ENCODE results near the gene ZFAND3.

Gene ZFAND3

GRCh38 chr6:38143191-38144150 is 323.9 kb downstream of the ZFAND3 start:
- DNase-seq: no peak

- no peak for DNase-seq
Measured at GRCh38 chr6:38144365-38144945, 324.9 kb downstream of the ZFAND3 start.

- no peak for DNase-seq
Measured at GRCh38 chr6:38146021-38146733, 326.6 kb downstream of the ZFAND3 start.

- DNase-seq: no peak
Measured at GRCh38 chr6:38146734-38147027, 327.2 kb downstream of the ZFAND3 start.

GRCh38 chr6:38148606-38149005 is 329.1 kb downstream of the ZFAND3 start:
- no peak for DNase-seq

GRCh38 chr6:38149531-38149930 is 330.0 kb downstream of the ZFAND3 start:
- no peak for DNase-seq

- DNase-seq: no peak
Measured at GRCh38 chr6:38150021-38150420, 330.5 kb downstream of the ZFAND3 start.

GRCh38 chr6:38150681-38151296 is 331.3 kb downstream of the ZFAND3 start:
- DNase-seq: no peak

GRCh38 chr6:38151580-38152500 is 332.3 kb downstream of the ZFAND3 start:
- no peak for DNase-seq

GRCh38 chr6:38152620-38153019 is 333.1 kb downstream of the ZFAND3 start:
- no peak for DNase-seq

- DNase-seq: no peak
Measured at GRCh38 chr6:38153076-38153797, 333.7 kb downstream of the ZFAND3 start.

- DNase-seq: no peak
Measured at GRCh38 chr6:38153798-38154345, 334.3 kb downstream of the ZFAND3 start.

GRCh38 chr6:38154731-38155130 is 335.2 kb downstream of the ZFAND3 start:
- no peak for DNase-seq

- no peak for DNase-seq
Measured at GRCh38 chr6:38155144-38155543, 335.6 kb downstream of the ZFAND3 start.

GRCh38 chr6:38155621-38156204 is 336.2 kb downstream of the ZFAND3 start:
- DNase-seq: no peak

GRCh38 chr6:38156818-38157565 is 337.5 kb downstream of the ZFAND3 start:
- no peak for DNase-seq

GRCh38 chr6:38157905-38158304 is 338.4 kb downstream of the ZFAND3 start:
- no peak for DNase-seq

- DNase-seq: no peak
Measured at GRCh38 chr6:38158762-38159350, 339.3 kb downstream of the ZFAND3 start.

GRCh38 chr6:38159596-38159995 is 340.1 kb downstream of the ZFAND3 start:
- no peak for DNase-seq

- no peak for DNase-seq
Measured at GRCh38 chr6:38160831-38161230, 341.3 kb downstream of the ZFAND3 start.

Data from activated T-cell treated with anti-CD3 and anti-CD28 coated beads for 4 hours (primary cell).